H1 (cell line): ENCODE data around the gene LCNL1.

ENCODE experiments used
- ATF3 ChIP-seq: IDR thresholded peaks from 2 replicates; pipeline ENCODE4 v1.6.1; 2011; ENCODE audit warnings: low read depth, mild to moderate bottlenecking, low read length; ENCODE audit not compliant: insufficient read depth
- CEBPB ChIP-seq: IDR thresholded peaks from 2 replicates; pipeline ENCODE4 v1.6.1; 2012; ENCODE audit warnings: low read depth, low read length
- CTCF ChIP-seq, 3 experiments: IDR thresholded peaks; 1 replicate in 2 of 3; 2 replicates in 1 of 3; pipeline versions ENCODE4 v1.5.1 to v1.6.1; 2011; ENCODE audit warnings: low read length in 3 of 3, mild to moderate bottlenecking in 3 of 3, inconsistent platforms in 2 of 3, low read depth in 1 of 3, moderate library complexity in 1 of 3; ENCODE audit not compliant: insufficient read depth in 1 of 3; ENCODE audit errors: control extremely low read depth in 1 of 3
- POLR2A ChIP-seq, 2 experiments: IDR thresholded peaks; 1 replicate in 1 of 2; 2 replicates in 1 of 2; pipeline ENCODE4 v1.6.1; 2011; ENCODE audit warnings: low read depth in 2 of 2, low read length in 2 of 2, mild to moderate bottlenecking in 2 of 2; ENCODE audit errors: control extremely low read depth in 1 of 2
- POU5F1 ChIP-seq: IDR thresholded peaks from 2 replicates; pipeline ENCODE4 v1.6.1; 2011; ENCODE audit warnings: low read depth, mild to moderate bottlenecking, low read length, moderate library complexity
- RBBP5 ChIP-seq: IDR thresholded peaks from 2 replicates; pipeline ENCODE4 v1.7.1; 2012; ENCODE audit warnings: low read depth, mild to moderate bottlenecking, inconsistent platforms, low read length, moderate library complexity, borderline replicate concordance
- TAF1 ChIP-seq: IDR thresholded peaks from 2 replicates; pipeline ENCODE4 v1.6.1; 2011; ENCODE audit warnings: mild to moderate bottlenecking, low read depth, low read length
- TCF12 ChIP-seq: IDR thresholded peaks from 2 replicates; pipeline ENCODE4 v1.6.1; 2011; ENCODE audit warnings: low read depth, mild to moderate bottlenecking, low read length

- no peak for TF ChIP-seq ATF3
- no peak for TF ChIP-seq CEBPB
- no peak for TF ChIP-seq CTCF (IDR thresholded peaks at IDR 0.05; ENCODE audit: control extremely low read depth in 1 of 3, insufficient read depth in 1 of 3, low read depth in 1 of 3, low read length in 3 of 3)
- TF ChIP-seq TCF12 = no peak
- TF ChIP-seq TAF1 = no peak
- TF ChIP-seq POLR2A (IDR thresholded peaks at IDR 0.05; ENCODE audit: control extremely low read depth in 1 of 2, low read depth in 2 of 2, low read length in 2 of 2) = no peak
- no peak for TF ChIP-seq POU5F1
- no peak for TF ChIP-seq RBBP5
Measured at GRCh38 chr9:137017791-137018497, 35.2 kb downstream of the LCNL1 start.
